D341Med (cell line): ENCODE measurements around the gene APEH.
A peak's percentile ranks its signal among the peaks of the same experiment; 100 is the strongest.

Experiments used
- DNase-seq: peaks from one replicate; pipeline ENCODE4 v3.0.0; 2012; ENCODE audit warnings: low spot score

APEH gene

GRCh38 chr3:49727924-49728361 lies 53.8 kb downstream of the APEH start:
- DNase-seq = peak; percentile 8

- no peak for DNase-seq
Observed at GRCh38 chr3:49729966-49730609, 55.9 kb downstream of the APEH start.

GRCh38 chr3:49732597-49732996 lies 58.4 kb downstream of the APEH start:
- DNase-seq = no peak

- DNase-seq = no peak
Observed at GRCh38 chr3:49733551-49733950, 59.4 kb downstream of the APEH start.
